ENCODE results near the gene USP10.
"Not testable (repeated sequence)": the region's sequence is repeated elsewhere in the genome, so short reads cannot be mapped to it uniquely, and the experiment has no call there.

USP10 gene

GRCh38 chr16:84725481-84726078, 25.8 kb downstream of the USP10 start:
- H3K4me3 ChIP-seq (replicated peaks in 1 of 2; ENCODE audit: low read depth in 2 of 2, low read length in 2 of 2), result no peak overlapping the region
- DNase-seq (ENCODE audit: low read depth in 2 of 2), result no peak
- no peak for TF ChIP-seq CTCF (IDR thresholded peaks at IDR 0.05; ENCODE audit: low read depth, low read length)

GRCh38 chr16:84726079-84726668, 26.4 kb downstream of the USP10 start:
- peak; percentile 90 for TF ChIP-seq CTCF (IDR thresholded peaks at IDR 0.05; ENCODE audit: low read depth, low read length)
- no peak overlapping the region for H3K4me3 ChIP-seq (replicated peaks in 1 of 2; ENCODE audit: low read depth in 2 of 2, low read length in 2 of 2)

DNA sequence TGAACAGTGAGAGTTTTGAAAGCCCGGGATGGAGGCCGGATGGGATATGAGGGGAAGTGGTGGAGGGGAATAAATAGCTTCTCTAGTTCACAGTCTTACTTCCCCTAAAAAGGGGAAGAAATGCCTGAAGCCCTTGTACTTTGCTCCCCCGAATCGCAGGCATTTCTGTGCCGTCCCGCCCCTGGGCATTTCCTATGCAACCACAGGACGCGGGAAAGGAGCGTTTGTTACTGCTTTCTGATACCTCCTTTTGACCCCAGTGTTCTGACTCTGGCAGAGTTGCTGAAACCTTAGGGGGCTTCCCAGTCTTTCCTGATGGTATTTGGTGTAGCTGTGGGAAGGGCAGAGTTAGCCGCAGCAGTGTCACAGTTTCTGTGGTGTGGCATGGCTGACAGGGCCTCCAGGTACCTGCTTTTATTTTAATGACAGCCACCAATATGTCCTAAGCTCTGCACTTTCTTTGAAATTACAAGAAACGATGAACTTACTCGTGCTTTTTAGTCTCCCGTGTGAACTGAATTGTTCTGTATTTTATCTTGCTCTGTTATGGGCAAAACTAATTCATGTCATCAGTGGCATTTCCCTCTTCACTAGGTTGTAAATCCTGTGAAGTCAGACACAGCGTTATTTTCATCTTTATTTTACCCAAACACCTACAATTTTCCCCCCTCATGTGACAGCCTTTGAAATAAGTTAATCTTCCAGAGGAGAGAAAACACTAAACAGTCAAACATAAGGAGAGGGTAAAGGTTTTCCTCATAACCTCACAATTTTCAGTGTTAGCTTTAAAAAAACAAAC, 27.1 kb downstream of the USP10 start:
- no peak for TF ChIP-seq CTCF (IDR thresholded peaks at IDR 0.05; ENCODE audit: low read depth, low read length)
- no peak overlapping the region for H3K4me3 ChIP-seq (replicated peaks in 1 of 2; ENCODE audit: low read depth in 2 of 2, low read length in 2 of 2)
- no peak for DNase-seq (ENCODE audit: low read depth in 2 of 2)

More at GRCh38 chr16:84726079-84726668, 26.4 kb downstream of the USP10 start:
- DNase-seq (ENCODE audit: low read depth in 2 of 2), result peak; percentile 90 to 91

GRCh38 chr16:84728853-84729424, 29.1 kb downstream of the USP10 start:
- no peak for TF ChIP-seq CTCF (IDR thresholded peaks at IDR 0.05; ENCODE audit: low read depth, low read length)
- H3K4me3 ChIP-seq (replicated peaks in 1 of 2; ENCODE audit: low read depth in 2 of 2, low read length in 2 of 2), result no peak overlapping the region
- DNase-seq (ENCODE audit: low read depth in 2 of 2), result no peak

DNA sequence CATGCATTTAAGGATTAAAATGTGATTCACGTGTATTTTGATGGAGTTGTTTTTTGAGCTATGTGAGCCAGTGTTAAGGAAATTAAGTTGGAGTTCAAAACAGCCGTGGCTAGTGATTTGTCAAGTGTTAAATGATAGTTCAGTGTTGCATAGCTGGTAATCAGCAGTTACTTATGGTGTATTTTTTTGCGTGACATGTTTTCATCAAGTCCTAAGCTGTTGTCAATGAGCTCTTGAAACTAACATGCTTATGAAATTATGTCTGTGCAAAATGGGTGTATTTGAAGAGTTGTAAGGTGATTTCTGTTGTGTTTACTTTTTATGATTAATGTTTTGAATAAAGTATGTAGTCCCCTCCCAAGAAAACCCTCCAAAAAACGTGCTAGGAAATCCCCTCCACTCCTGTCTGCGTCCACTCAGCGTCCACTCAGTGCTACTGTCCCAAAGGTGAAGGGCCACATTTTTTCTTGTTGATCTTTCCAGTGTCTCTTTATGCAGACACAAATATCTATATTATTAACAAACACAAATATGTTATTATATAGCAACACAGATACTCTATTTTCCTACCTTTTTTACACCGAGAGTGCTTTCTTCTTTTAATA, 30.0 kb downstream of the USP10 start:
- TF ChIP-seq CTCF (IDR thresholded peaks at IDR 0.05; ENCODE audit: low read depth, low read length), result no peak
- peak overlapping the region; percentile 8 to 29 for H3K4me3 ChIP-seq (replicated peaks in 1 of 2; ENCODE audit: low read depth in 2 of 2, low read length in 2 of 2)
- DNase-seq (ENCODE audit: low read depth in 2 of 2), result peak in 1 of 2 donors; percentile 52

- TF ChIP-seq CTCF (IDR thresholded peaks at IDR 0.05; ENCODE audit: low read depth, low read length), result no peak
- peak; percentile 93 to 95 for DNase-seq (ENCODE audit: low read depth in 2 of 2)
- peak overlapping the region in 1 of 2 donors; percentile 29 for H3K4me3 ChIP-seq (replicated peaks in 1 of 2; ENCODE audit: low read depth in 2 of 2, low read length in 2 of 2)
Observed at GRCh38 chr16:84730406-84731106, 30.8 kb downstream of the USP10 start.

DNA sequence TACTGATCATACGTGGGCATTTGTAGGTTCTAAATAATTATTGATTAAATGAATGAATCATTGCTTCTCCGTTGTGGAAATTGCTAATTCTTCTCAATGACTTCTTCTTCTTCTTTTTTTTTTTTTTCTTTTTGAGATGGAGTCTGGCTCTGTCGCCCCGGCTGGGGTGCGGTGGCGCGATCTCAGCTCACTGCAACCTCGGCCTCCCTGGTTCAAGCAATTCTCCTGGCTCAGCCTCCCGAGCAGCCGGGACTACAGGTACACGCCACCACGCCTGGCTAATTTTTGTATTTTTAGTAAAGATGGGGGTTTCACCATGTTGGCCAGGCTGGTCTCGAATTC, 32.5 kb downstream of the USP10 start:
- DNase-seq (ENCODE audit: low read depth in 2 of 2); H3K4me3 ChIP-seq (replicated peaks in 1 of 2; ENCODE audit: low read depth in 2 of 2, low read length in 2 of 2): not testable (repeated sequence)

Measured in cardiac fibroblast (primary cell).